ENCODE measurements around the gene SLC35F3. TPM values are rescaled to one million over a fixed set of nuclear protein-coding genes. Genes with fewer than 3 reads are reported as not detected.

The SLC35F3 gene
- total RNA-seq, 3 donors from 2014 or later: 0.17 to 0.89 (median 0.20) TPM

DNA sequence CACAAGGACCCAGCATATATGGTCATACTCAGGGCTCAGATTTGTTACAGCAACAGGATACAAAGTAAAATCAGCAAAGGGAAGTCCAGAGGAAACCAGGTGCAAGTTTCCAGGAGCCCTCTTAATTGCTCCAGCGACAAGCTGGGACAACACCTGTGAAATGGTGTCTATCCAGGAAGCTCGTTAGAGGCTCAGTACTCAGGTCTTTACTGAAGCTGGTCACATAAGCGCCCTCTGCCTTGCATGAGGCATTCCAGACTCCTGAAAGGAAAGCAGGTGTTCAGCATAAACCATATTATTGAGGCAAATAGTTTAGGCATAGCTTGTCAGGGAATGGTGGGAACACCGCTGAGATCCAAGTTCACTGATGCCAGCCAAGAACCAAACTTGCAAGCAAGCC, 231.0 kb downstream of the SLC35F3 start:
- DNase-seq (no peak), ATAC-seq (peak; percentile 45)
- no peak overlapping the region for H3K4me3 ChIP-seq
- TF ChIP-seq, protein P1, sequence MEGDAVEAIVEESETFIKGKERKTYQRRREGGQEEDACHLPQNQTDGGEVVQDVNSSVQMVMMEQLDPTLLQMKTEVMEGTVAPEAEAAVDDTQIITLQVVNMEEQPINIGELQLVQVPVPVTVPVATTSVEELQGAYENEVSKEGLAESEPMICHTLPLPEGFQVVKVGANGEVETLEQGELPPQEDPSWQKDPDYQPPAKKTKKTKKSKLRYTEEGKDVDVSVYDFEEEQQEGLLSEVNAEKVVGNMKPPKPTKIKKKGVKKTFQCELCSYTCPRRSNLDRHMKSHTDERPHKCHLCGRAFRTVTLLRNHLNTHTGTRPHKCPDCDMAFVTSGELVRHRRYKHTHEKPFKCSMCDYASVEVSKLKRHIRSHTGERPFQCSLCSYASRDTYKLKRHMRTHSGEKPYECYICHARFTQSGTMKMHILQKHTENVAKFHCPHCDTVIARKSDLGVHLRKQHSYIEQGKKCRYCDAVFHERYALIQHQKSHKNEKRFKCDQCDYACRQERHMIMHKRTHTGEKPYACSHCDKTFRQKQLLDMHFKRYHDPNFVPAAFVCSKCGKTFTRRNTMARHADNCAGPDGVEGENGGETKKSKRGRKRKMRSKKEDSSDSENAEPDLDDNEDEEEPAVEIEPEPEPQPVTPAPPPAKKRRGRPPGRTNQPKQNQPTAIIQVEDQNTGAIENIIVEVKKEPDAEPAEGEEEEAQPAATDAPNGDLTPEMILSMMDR (IDR thresholded peaks at IDR 0.05): no peak
- no peaks in the 10 kb centered on the region for H3K36me3 ChIP-seq (ENCODE audit: low read depth)
- no peaks in the 10 kb centered on the region for H3K9me3 ChIP-seq
- intact Hi-C loops (cut with DNase I, micrococcal nuclease): no loop called here
- H3K4me1 ChIP-seq (ENCODE audit: low read depth): no peaks in the 10 kb centered on the region

DNA sequence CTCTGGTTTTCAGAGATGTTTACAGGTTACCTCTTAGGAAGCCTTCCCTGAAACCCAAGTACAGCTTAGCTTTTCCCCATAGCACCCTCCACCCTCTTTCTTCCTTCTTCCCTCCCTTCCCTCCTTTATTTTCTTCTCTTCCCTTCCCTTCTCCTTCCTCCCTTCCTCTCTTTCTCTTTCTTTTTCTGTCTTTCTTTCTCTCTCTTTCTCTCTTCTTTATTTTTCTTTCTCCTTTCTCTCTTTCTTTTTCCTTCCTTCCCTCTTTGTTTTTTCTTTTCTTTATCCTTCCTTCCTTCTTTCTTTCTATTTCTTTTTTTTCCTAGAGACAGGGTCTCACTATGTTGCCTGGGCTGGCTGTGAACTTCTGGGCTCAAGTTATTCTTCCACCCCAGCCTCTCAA, 231.6 kb downstream of the SLC35F3 start:
- DNase-seq: no peak
- TF ChIP-seq, protein P1 (IDR thresholded peaks at IDR 0.05): no peak
- intact Hi-C loops (cut with DNase I, micrococcal nuclease): no loop called here
- H3K36me3 ChIP-seq (ENCODE audit: low read depth): no peaks in the 10 kb centered on the region
- ATAC-seq: no peak
- no peaks in the 10 kb centered on the region for H3K4me1 ChIP-seq (ENCODE audit: low read depth)
- no peak overlapping the region for H3K4me3 ChIP-seq
- H3K9me3 ChIP-seq: no peaks in the 10 kb centered on the region

DNA sequence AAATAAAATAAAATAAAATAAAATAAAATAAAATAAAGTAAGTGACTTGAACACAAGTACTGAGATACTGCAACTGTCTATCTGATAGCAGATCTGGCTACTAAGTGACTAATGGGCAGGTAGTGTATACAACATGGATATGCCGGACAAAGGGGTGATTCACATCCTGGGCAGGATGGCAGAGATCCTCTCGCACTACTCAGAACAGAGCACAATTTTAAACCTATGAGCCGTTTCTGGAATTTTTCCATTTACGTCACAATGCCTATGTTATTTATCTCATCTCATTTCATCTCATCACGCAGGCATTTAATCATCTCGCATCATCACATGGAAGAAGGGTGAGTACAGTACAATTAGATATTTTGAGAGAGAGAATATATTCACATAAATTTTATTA, 235.5 kb downstream of the SLC35F3 start:
- no peak for ATAC-seq
- Histone ChIP-seq H3K36me3 (ENCODE audit: low read depth) (no peaks in the 10 kb centered on the region), H3K4me3 (no peak overlapping the region), H3K4me1 (ENCODE audit: low read depth) (no peaks in the 10 kb centered on the region), H3K9me3 (no peaks in the 10 kb centered on the region)
- no peak for DNase-seq
- intact Hi-C loops (cut with DNase I, micrococcal nuclease): no loop called here
- TF ChIP-seq, protein P1 (IDR thresholded peaks at IDR 0.05): no peak

DNA sequence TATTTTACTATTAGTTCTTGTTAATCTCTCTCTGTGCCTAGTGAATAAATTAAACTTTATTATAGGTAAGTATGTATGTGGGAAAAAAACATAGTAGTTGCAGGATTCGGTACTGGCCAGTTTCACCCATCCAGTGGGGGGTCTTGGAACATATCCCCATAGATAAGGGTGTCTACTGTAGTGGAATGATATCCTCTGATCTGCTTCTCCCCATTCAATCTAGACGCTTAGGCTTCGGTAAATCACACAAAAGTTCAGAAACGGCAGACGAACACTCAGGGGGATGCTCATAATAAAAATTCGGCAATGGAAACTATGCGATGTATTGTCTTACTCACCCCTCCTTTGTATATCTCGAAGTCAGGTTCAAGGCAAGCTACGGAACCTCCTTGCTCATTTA, 235.9 kb downstream of the SLC35F3 start:
- ATAC-seq (no peak), DNase-seq (no peak)
- no peaks in the 10 kb centered on the region for H3K36me3 ChIP-seq (ENCODE audit: low read depth)
- intact Hi-C loops (cut with DNase I, micrococcal nuclease): no loop called here
- no peak overlapping the region for H3K4me3 ChIP-seq
- TF ChIP-seq, protein P1 (IDR thresholded peaks at IDR 0.05): no peak
- no peaks in the 10 kb centered on the region for H3K4me1 ChIP-seq (ENCODE audit: low read depth)
- no peaks in the 10 kb centered on the region for H3K9me3 ChIP-seq

DNA sequence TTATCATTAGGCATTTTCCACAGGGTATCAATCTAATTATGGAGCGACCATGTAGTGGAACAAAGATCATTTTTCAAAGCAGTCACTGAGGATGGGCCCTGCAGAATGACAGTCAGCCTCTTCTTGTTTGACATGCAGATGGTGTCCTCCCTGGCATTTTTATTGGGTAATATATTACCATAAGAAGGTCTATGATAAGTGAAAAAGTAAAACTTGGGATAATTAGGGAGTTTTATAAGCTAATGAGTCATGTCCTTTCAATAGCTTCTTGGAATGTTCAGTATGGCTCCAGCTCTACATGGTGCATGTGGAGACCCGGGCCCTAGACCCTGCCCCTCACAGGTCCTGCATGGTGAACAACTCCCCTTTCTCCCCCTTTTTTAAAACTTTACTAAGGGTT, 236.5 kb downstream of the SLC35F3 start:
- no peak for DNase-seq
- Histone ChIP-seq H3K9me3 (no peaks in the 10 kb centered on the region), H3K36me3 (ENCODE audit: low read depth) (no peaks in the 10 kb centered on the region), H3K4me1 (ENCODE audit: low read depth) (no peaks in the 10 kb centered on the region), H3K4me3 (no peak overlapping the region)
- intact Hi-C loops (cut with DNase I, micrococcal nuclease): no loop called here
- TF ChIP-seq, protein P1 (IDR thresholded peaks at IDR 0.05): no peak
- ATAC-seq: no peak

DNA sequence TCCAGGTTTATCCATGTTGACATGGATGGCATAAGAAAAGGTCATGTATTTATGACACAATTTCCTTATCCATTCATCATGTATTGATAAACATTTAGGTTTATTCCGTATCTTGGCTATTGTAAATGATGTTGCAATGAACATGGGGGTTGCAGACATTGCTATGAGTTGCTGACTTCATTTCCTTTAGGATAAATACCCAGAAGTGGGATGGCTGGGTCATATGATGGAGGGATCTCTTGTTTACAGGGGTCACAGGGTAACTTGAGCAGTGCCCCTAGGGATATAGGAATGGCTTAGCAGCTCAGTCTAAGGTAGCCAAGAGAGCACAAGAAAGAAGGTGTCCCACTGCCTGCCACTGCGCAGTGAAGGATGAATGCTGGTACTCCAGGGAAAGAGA, 239.2 kb downstream of the SLC35F3 start:
- TF ChIP-seq, protein P1 (IDR thresholded peaks at IDR 0.05): no peak
- ATAC-seq: no peak

More for the DNA sequence above, 239.2 kb downstream of the SLC35F3 start:
- no peaks in the 10 kb centered on the region for H3K36me3 ChIP-seq (ENCODE audit: low read depth)
- no peaks in the 10 kb centered on the region for H3K4me1 ChIP-seq (ENCODE audit: low read depth)
- H3K9me3 ChIP-seq: no peaks in the 10 kb centered on the region
- intact Hi-C loops (cut with DNase I, micrococcal nuclease): no loop called here
- no peak overlapping the region for H3K4me3 ChIP-seq
- DNase-seq: no peak
